Smooth muscle cell (in vitro differentiated cells): ENCODE measurements around the gene FOSL1. TPM values are rescaled to one million over a fixed set of nuclear protein-coding genes. Genes with fewer than 3 reads are reported as not detected.

Experiments used
- DNase-seq: peaks from one replicate; lab custom pipeline; 2025; ENCODE audit not compliant: unreplicated experiment; lab: John Stamatoyannopoulos, UW
- H2AFZ ChIP-seq: fragments of 200-600 bp; sonication (generic); 2 replicates; pipeline ENCODE4 v1.6.0; 2016; ENCODE audit warnings: antibody characterized with exemption, low read depth, mild to moderate bottlenecking
- H3F3A ChIP-seq: fragments of 200-600 bp; sonication (generic); 2 replicates; pipeline ENCODE4 v1.6.0; 2017; ENCODE audit warnings: antibody characterized with exemption, low read depth
- H3K27ac ChIP-seq: fragments of 200-600 bp; sonication (generic); 2 replicates; pipeline ENCODE4 v1.5.1; 2016; ENCODE audit warnings: low read depth, mild to moderate bottlenecking
- H3K27me3 ChIP-seq: fragments of 200-600 bp; sonication (generic); 2 replicates; pipeline ENCODE4 v1.6.1; 2016; ENCODE audit warnings: low read depth, mild to moderate bottlenecking
- H3K36me3 ChIP-seq: fragments of 200-600 bp; sonication (generic); 2 replicates; pipeline ENCODE4 v1.5.1; 2016; ENCODE audit warnings: low read depth
- H3K4me1 ChIP-seq: fragments of 200-600 bp; sonication (generic); 2 replicates; pipeline ENCODE4 v1.5.1; 2016; ENCODE audit warnings: low read depth
- H3K4me2 ChIP-seq: fragments of 200-600 bp; sonication (generic); 2 replicates; pipeline ENCODE4 v1.6.0; 2016; ENCODE audit warnings: mild to moderate bottlenecking
- H3K4me3 ChIP-seq: fragments of 200-600 bp; sonication (generic); 2 replicates; pipeline ENCODE4 v1.5.1; 2016; ENCODE audit warnings: mild to moderate bottlenecking
- H3K79me2 ChIP-seq: fragments of 200-600 bp; sonication (generic); 2 replicates; pipeline ENCODE4 v1.6.0; 2016; ENCODE audit warnings: low read depth, mild to moderate bottlenecking
- H3K9ac ChIP-seq: fragments of 200-600 bp; sonication (generic); 2 replicates; pipeline ENCODE4 v1.6.0; 2016; ENCODE audit warnings: low read depth
- H3K9me3 ChIP-seq: fragments of 200-600 bp; sonication (generic); replicated peaks from 2 replicates; pipeline ENCODE4 v1.5.1; 2016; ENCODE audit warnings: low read depth
- H4K20me1 ChIP-seq: fragments of 200-600 bp; sonication (generic); 2 replicates; pipeline ENCODE4 v1.6.0; 2016; ENCODE audit warnings: low read depth
- CTCF ChIP-seq: fragments of 200-600 bp; sonication (generic); IDR thresholded peaks from 2 replicates; pipeline ENCODE4 v1.5.1; 2017; ENCODE audit warnings: borderline replicate concordance, mild to moderate bottlenecking, antibody characterized with exemption; ENCODE audit not compliant: insufficient read depth, poor library complexity, severe bottlenecking
- WGBS: methylation state at CpG from one replicate; pipeline ENCODE4 v1.1.7; 2016; ENCODE audit warnings: low lambda C conversion rate; 5-methylcytosine and 5-hydroxymethylcytosine counted together
- polyA plus RNA-seq: library from polyadenylated mRNA; unstranded; fragments of >200 nt; fragmentation: Nextera tagmentation; extraction: Ambion mirVana; gene quantifications from 2 replicates; pipeline ENCODE4 v1.2.1, GENCODE V29; 2016
- total RNA-seq: library from RNA; depleted of rRNA; stranded (reverse); fragments of >200 nt; gene quantifications from 2 replicates; pipeline ENCODE4 v1.2.3, GENCODE V29; 2014

The FOSL1 gene
- total and polyA plus RNA-seq, 2 experiments from 2014 or later = 15.8 to 26.1 TPM

- Histone ChIP-seq H3K4me3 (no peak overlapping the region), H3K36me3 (no peaks in the 10 kb centered on the region), H4K20me1 (no peaks in the 10 kb centered on the region), H3K79me2 (no peaks in the 10 kb centered on the region), H3K9me3 (no peaks in the 10 kb centered on the region), H3K27me3 (no peaks in the 10 kb centered on the region), H2AFZ (no peak overlapping the region), H3K9ac (no peak overlapping the region), H3K27ac (no peak overlapping the region), H3F3A (no peaks in the 10 kb centered on the region), H3K4me2 (no peak overlapping the region), H3K4me1 (peaks cover 5% of the 10 kb centered on the region)
- no peak for DNase-seq
- WGBS = 89% methylated on average over 8 of the region's 8 CpGs
- no peak for TF ChIP-seq CTCF
Measured at GRCh38 chr11:65944767-65945166, 44.6 kb upstream of the FOSL1 start.

GRCh38 chr11:65944191-65944590, 44.0 kb upstream of the FOSL1 start:
- peaks cover 5% of the 10 kb centered on the region for H3K4me1 ChIP-seq
- no peak overlapping the region for H3K9ac ChIP-seq
- 94% methylated on average over 8 of the region's 8 CpGs for WGBS
- H3K27ac ChIP-seq = no peak overlapping the region
- no peaks in the 10 kb centered on the region for H3K9me3 ChIP-seq
- no peaks in the 10 kb centered on the region for H3K27me3 ChIP-seq
- DNase-seq = no peak
- H4K20me1 ChIP-seq = no peaks in the 10 kb centered on the region
- H3K36me3 ChIP-seq = no peaks in the 10 kb centered on the region
- H3K79me2 ChIP-seq = no peaks in the 10 kb centered on the region
- H3K4me2 ChIP-seq = no peak overlapping the region
- no peak for TF ChIP-seq CTCF
- no peaks in the 10 kb centered on the region for H3F3A ChIP-seq
- H3K4me3 ChIP-seq = no peak overlapping the region
- H2AFZ ChIP-seq = no peak overlapping the region

GRCh38 chr11:65942531-65942930, 42.3 kb upstream of the FOSL1 start:
- no peak for TF ChIP-seq CTCF
- H3K9ac ChIP-seq = no peak overlapping the region
- no peaks in the 10 kb centered on the region for H3K27me3 ChIP-seq
- no peaks in the 10 kb centered on the region for H3K9me3 ChIP-seq
- H3F3A ChIP-seq = no peaks in the 10 kb centered on the region
- DNase-seq = no peak
- no peaks in the 10 kb centered on the region for H4K20me1 ChIP-seq
- H2AFZ ChIP-seq = no peak overlapping the region
- H3K4me1 ChIP-seq = peaks cover 5% of the 10 kb centered on the region
- no peak overlapping the region for H3K4me3 ChIP-seq
- no peak overlapping the region for H3K27ac ChIP-seq
- WGBS = 92% methylated on average over 7 of the region's 7 CpGs
- no peak overlapping the region for H3K4me2 ChIP-seq
- no peaks in the 10 kb centered on the region for H3K79me2 ChIP-seq
- no peaks in the 10 kb centered on the region for H3K36me3 ChIP-seq

GRCh38 chr11:65941720-65942310, 41.6 kb upstream of the FOSL1 start:
- Histone ChIP-seq H3F3A (no peaks in the 10 kb centered on the region), H3K36me3 (no peaks in the 10 kb centered on the region), H3K4me3 (no peak overlapping the region), H3K9ac (no peak overlapping the region), H3K27ac (peak overlapping the region; percentile 79), H3K4me2 (peak overlapping the region; percentile 10), H3K79me2 (no peaks in the 10 kb centered on the region), H3K9me3 (no peaks in the 10 kb centered on the region), H4K20me1 (no peaks in the 10 kb centered on the region), H3K27me3 (no peaks in the 10 kb centered on the region), H2AFZ (no peak overlapping the region), H3K4me1 (peaks cover 5% of the 10 kb centered on the region)
- no peak for DNase-seq
- WGBS = 79% methylated on average over 9 of the region's 9 CpGs
- TF ChIP-seq CTCF = no peak
